IMR-90 (cell line): Measurements from ENCODE around the gene WFDC9.

Source experiments
- CEBPB ChIP-seq: IDR thresholded peaks from 2 replicates; pipeline ENCODE4 v1.6.1; 2012; ENCODE audit warnings: low read depth, low read length, improper control_type of control experiment
- FOS ChIP-seq: fragments of 150-350 bp; IDR thresholded peaks from 2 replicates; pipeline ENCODE4 v1.6.1; 2016; ENCODE audit warnings: low read depth, low read length
- MAFK ChIP-seq: IDR thresholded peaks from 2 replicates; pipeline ENCODE4 v1.6.1; 2012; ENCODE audit warnings: low read depth, low read length, improper control_type of control experiment
- MXI1 ChIP-seq: IDR thresholded peaks from 2 replicates; pipeline ENCODE4 v1.6.1; 2012; ENCODE audit warnings: low read depth, mild to moderate bottlenecking, low read length, moderate library complexity, borderline replicate concordance
- POLR2A ChIP-seq: IDR thresholded peaks from 2 replicates; pipeline ENCODE4 v1.6.1; 2012; ENCODE audit warnings: mild to moderate bottlenecking, low read depth, low read length
- RAD21 ChIP-seq: IDR thresholded peaks from 2 replicates; pipeline ENCODE4 v1.6.1; 2012; ENCODE audit warnings: low read length, improper control_type of control experiment
- RCOR1 ChIP-seq: IDR thresholded peaks from 2 replicates; pipeline ENCODE4 v1.6.1; 2012; ENCODE audit warnings: mild to moderate bottlenecking, low read length, improper control_type of control experiment; ENCODE audit not compliant: insufficient replicate concordance
- TF ChIP-seq, protein P1 (sequence below): fragments of 150-350 bp; IDR thresholded peaks from 2 replicates; pipeline ENCODE4 v1.6.1; 2016; ENCODE audit warnings: low read depth, mild to moderate bottlenecking, low read length, moderate library complexity, borderline replicate concordance
- TF ChIP-seq, protein P2 (sequence below): conservative IDR thresholded peaks from 2 replicates; pipeline ENCODE4 v1.5.1; 2012; ENCODE audit warnings: mild to moderate bottlenecking, low read depth, low read length, improper control_type of control experiment

DNA sequence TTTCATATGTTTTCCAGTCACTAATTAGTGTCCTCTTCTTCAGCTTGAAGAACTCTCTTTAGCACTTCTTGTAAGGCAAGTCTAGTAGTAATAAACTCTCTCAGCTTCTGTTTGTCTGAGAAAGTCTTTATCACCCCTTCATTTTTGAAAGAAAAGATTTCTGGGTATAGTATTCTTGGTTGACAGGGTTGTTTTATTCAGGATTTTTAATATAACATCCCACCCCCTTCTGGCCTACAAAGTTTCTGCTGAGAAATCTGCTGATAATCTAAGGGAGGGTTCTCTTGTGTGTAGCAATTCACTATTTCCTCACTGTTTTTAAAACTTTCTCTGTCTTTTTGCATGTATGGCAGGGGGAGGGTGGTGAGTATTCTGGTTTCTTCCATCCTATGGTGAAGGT, 48.6 kb upstream of the WFDC9 start:
- TF ChIP-seq POLR2A (no peak), RCOR1 (no peak), MAFK (no peak), RAD21 (no peak), CEBPB (no peak), FOS (no peak), MXI1 (no peak)
- TF ChIP-seq, protein P1, sequence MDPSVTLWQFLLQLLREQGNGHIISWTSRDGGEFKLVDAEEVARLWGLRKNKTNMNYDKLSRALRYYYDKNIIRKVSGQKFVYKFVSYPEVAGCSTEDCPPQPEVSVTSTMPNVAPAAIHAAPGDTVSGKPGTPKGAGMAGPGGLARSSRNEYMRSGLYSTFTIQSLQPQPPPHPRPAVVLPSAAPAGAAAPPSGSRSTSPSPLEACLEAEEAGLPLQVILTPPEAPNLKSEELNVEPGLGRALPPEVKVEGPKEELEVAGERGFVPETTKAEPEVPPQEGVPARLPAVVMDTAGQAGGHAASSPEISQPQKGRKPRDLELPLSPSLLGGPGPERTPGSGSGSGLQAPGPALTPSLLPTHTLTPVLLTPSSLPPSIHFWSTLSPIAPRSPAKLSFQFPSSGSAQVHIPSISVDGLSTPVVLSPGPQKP = no peak
- TF ChIP-seq, protein P2, sequence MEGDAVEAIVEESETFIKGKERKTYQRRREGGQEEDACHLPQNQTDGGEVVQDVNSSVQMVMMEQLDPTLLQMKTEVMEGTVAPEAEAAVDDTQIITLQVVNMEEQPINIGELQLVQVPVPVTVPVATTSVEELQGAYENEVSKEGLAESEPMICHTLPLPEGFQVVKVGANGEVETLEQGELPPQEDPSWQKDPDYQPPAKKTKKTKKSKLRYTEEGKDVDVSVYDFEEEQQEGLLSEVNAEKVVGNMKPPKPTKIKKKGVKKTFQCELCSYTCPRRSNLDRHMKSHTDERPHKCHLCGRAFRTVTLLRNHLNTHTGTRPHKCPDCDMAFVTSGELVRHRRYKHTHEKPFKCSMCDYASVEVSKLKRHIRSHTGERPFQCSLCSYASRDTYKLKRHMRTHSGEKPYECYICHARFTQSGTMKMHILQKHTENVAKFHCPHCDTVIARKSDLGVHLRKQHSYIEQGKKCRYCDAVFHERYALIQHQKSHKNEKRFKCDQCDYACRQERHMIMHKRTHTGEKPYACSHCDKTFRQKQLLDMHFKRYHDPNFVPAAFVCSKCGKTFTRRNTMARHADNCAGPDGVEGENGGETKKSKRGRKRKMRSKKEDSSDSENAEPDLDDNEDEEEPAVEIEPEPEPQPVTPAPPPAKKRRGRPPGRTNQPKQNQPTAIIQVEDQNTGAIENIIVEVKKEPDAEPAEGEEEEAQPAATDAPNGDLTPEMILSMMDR = no peak
